NCI-H2227 (cell line): Measurements from ENCODE around the gene SNAI3.

ENCODE experiments used
- DNase-seq: peaks from one replicate; lab custom pipeline; 2025; ENCODE audit not compliant: unreplicated experiment; lab: John Stamatoyannopoulos, UW

Gene SNAI3

GRCh38 chr16:88691924-88692560 lies 5.7 kb upstream of the SNAI3 start:
- DNase-seq: no peak

DNA sequence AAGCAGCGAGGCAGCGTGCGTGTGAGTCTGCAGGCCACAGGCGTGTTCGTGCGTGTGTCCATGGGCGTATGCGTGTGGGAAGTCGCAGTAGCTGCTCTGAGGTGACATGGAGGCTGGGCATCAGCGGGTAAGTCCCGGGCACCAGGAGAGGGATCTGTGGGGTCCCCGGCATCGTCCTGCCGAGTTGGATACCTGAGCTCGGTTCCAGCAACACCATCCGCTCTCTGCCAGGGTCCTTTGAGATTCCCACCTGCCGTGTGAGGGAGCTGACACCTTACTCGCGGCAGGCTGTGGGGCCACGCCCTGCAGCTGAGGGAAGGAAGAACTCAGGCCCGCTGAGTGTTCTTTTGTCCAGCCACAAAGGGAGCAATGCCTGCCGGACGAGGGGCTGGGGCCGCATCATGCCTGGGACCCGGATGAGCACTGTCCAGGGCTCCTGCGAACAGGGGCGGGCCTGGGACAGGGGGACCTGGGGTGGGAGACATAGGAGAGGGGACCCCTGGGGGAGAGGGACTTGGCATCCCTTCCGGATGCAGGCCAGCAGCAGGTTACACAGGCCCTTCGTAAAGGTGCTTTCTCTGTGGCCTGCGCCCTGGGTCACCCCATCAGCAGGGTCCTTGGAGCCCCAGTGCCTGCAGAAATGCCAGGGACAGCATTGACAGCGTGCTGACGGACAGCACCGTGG lies 5.0 kb upstream of the SNAI3 start:
- no peak for DNase-seq

- DNase-seq: no peak
Measured at GRCh38 chr16:88690341-88691128, 4.2 kb upstream of the SNAI3 start.

DNA sequence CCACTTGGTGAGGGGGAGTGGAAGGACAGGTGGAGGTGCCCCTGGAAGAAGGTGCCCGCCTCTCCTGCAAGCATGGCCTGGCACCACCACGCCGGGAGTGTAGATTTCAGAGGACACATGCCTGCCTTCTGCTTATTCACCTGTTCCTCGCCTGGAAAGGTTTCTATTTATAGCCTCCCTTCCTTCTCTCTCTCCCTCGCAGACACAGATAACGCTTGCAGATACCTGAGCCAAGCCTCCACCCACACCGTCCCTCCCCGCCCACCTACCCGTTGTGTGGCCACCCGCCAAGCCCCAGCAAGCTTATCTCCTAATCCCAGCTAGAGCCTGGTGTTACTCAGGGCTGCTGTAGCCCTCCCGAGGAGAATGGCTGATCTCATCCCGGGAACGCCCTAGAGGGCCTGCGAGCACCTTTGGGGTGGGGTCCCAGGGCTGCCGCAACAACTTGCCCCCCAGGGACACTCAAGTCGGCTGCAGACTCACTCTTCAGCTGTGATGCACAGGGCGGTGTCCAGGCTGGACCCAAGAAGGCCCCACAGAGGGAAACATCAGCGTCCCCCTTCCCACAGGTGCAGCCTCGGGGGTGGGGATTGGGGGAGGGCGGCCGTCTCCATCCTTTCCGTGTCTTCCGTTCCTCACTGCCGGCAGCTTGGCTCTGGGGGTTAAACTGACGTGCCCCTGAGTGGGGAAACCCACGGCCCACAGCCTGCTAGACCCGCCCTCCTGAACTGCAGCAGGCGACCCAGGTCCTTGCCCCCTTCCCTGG lies 1.9 kb upstream of the SNAI3 start:
- DNase-seq: no peak

- no peak for DNase-seq
Measured at GRCh38 chr16:88687676-88688012, 1.3 kb upstream of the SNAI3 start.

DNA sequence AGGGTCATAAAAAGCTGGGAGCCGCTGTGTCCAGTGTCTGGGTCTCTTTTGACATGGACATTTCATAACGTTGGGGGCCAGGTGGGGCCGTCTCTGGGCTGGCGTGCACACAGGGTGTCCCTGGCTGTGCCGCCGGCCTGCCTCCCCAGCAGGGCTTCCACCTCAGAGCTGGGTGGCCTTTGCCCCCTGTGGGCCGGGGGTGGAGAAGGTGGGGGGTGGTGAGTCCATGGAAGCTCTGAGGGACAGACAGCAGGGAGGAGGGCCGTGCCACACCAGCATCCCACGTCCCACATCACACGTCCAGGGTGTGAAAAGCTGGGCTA lies 908 bp upstream of the SNAI3 start:
- no peak for DNase-seq

DNA sequence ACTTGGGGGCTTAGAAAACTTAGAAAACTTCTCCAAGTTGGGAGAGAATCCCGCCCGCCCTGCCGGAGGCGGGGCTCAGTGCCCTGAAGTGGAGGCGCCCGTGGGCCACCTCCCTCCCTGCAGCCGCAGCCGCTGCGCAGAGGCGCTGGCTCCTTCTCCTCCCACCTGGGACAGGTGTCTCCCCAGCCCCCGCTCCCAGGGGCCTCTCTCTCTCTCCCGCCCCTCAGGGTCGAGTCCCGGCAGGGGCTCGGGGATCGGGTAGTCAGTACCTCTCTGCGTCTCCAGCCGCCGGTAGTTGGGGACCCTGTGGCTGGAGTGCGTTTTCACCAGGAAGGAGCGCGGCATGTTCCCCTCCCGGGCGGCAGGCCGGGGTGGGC lies 257 bp downstream of the SNAI3 start:
- no peak for DNase-seq

DNA sequence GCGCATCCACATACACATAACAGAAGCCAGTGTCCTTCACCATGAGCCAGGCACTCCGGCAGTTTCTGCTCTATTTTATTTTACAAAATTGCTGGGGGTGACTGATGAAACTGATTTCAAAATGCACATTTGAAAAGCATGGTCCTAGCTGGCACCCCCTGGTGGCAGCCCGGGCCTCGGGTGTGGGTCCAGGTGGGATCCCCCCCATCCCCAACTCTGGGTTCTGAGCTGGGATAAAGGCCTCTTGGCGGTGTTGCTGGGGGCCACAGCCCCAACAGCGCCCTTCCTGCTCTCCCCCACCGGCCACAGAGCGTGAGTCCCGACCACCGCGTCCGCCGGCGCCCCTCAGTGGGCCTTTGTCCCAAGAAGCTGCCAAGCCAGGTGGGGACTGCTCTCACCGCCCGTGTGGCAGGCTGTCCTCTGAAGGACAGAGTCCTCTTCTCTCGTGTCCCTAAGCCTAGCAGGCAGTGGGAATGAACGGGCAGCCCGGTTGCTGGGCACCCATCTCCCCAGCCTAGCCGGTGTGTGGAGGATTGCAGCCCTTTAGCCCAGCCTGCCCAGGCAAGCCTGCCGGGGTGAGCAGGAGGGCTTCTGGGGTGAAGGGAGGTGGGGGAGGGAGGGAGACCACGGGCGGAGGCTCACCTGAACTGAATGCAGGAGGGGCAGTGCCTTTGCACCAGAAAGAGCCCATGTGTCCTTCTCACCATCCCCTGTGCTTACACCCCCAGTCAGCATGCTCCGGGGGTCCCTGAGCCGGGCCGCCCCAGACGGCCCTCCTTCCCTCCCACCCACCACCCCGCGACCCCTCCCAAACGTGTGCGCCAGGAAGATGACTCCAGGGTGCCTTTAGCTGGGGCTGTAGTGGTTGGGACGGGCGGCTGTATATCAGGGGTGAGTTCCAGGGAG lies 898 bp downstream of the SNAI3 start:
- no peak for DNase-seq

GRCh38 chr16:88684569-88685155 lies 1.6 kb downstream of the SNAI3 start:
- DNase-seq: no peak

- DNase-seq: no peak
Measured at GRCh38 chr16:88681709-88682451, 4.4 kb downstream of the SNAI3 start.

- DNase-seq: no peak
Measured at GRCh38 chr16:88681084-88681680, 5.1 kb downstream of the SNAI3 start.

- no peak for DNase-seq
Measured at GRCh38 chr16:88680554-88681083, 5.7 kb downstream of the SNAI3 start.

GRCh38 chr16:88678224-88678979 lies 7.9 kb downstream of the SNAI3 start:
- DNase-seq: no peak

DNA sequence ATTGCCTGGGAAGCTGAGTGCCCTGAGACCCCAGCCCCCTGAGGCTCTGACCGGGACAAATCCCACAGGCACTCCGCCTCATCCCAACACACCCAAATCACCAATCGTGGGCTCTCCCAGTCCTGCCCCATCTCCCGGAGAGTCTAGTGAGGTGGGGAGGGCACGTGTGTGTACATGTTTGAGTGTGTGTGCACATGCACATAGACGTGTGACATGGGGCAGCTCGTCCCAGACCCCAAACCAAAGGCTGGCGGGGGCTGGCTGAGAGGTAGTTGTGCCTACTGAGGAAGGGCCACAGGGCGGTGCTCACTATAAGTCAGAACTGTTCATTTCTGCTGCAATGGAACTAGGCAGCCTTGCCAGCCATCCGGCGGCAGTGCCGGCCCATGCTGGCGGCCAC lies 8.6 kb downstream of the SNAI3 start:
- no peak for DNase-seq

GRCh38 chr16:88676502-88677242 lies 9.6 kb downstream of the SNAI3 start:
- no peak for DNase-seq

- no peak for DNase-seq
Measured at GRCh38 chr16:88673716-88674379, 12.5 kb downstream of the SNAI3 start.

GRCh38 chr16:88672776-88673175 lies 13.5 kb downstream of the SNAI3 start:
- no peak for DNase-seq
